Measurements from ENCODE around the gene UBE2V1.

Gene UBE2V1

DNA sequence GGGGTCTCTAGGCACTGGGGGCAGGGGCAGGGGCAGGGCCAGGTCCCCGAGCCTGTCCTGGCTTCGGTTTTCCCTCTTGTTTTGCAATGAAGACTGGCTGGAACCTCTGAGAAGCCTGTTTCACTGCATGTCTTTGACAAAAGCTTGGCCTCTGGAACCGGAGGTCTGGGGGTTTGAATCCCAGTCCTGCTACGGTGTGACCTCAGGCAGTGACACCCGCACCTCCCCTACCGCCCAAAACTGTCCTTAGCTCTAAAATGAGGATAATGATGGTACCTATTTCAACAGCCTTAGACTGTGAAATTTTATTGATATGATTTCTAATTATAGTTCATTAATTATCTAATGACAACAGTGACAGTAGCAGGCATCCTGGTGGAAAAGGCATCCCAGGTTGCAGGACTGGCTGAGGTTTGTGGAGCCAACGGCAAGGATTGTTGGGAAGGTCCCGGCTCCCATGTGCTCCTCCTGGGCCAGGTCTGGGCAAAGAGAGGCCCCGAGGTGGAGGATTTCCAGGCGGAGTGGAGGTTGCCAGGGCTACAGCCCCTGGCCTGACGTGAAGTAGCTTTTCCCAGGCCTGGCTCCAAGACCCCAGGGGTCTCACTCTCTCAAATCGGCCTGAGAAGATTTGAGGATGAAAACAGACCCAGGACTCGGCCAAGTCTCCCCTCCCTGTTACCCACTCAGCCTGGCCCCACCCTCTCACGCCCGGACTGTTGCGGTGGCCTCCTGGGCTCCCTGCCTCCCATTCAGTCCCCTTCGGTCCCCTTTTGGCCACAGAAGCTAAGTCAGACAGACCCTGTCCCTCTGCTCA is 72.3 kb downstream of the UBE2V1 start:
- H3K4me3 ChIP-seq (ENCODE audit: low read depth, low read length), result no peak overlapping the region
- in situ Hi-C loops (cut with HindIII; ENCODE audit: low sequenced_read_pairs), result no loop called here
- DNase-seq (ENCODE audit: low read depth, low spot score), result no peak
- TF ChIP-seq, protein P1, sequence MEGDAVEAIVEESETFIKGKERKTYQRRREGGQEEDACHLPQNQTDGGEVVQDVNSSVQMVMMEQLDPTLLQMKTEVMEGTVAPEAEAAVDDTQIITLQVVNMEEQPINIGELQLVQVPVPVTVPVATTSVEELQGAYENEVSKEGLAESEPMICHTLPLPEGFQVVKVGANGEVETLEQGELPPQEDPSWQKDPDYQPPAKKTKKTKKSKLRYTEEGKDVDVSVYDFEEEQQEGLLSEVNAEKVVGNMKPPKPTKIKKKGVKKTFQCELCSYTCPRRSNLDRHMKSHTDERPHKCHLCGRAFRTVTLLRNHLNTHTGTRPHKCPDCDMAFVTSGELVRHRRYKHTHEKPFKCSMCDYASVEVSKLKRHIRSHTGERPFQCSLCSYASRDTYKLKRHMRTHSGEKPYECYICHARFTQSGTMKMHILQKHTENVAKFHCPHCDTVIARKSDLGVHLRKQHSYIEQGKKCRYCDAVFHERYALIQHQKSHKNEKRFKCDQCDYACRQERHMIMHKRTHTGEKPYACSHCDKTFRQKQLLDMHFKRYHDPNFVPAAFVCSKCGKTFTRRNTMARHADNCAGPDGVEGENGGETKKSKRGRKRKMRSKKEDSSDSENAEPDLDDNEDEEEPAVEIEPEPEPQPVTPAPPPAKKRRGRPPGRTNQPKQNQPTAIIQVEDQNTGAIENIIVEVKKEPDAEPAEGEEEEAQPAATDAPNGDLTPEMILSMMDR (IDR thresholded peaks at IDR 0.05; ENCODE audit: low read depth, low read length), result no peak

DNA sequence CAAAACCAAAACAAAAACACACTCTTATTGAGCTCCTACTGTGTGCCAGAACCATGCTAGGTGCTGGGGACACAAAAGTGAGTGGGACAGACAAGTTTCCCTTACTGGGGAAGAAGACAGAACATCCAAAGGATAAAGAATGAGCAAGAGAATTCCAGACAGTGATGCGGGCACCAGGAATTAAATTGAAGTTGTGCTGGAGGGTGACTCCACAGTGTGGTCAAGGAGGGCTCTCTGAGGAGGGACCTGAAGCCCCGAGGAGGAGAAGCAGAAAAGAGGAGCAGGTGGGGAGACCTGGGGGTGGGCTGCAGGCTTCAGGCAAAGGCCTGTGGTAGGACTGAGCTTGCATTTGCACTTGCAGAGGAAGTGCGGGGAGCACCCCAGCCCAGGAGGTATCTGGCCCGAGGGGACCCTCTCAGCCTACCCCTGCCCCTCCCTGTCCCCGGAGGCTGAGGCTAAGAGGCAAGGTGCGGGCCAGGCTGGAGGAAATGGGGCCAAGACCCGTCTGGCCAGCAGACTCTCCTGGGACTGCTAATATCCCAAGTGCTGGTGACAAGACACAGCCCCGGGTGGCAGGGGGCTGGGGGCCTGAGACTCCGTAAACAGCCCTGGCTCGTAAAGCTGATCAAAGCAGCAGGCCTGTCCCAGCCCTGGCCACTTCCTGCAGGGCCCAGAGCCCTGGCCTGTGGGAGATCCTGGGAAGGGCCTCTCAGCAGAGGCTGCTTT is 73.1 kb downstream of the UBE2V1 start:
- TF ChIP-seq, protein P1 (IDR thresholded peaks at IDR 0.05; ENCODE audit: low read depth, low read length), result no peak
- in situ Hi-C loops (cut with HindIII; ENCODE audit: low sequenced_read_pairs), result no loop called here
- no peak overlapping the region for H3K4me3 ChIP-seq (ENCODE audit: low read depth, low read length)
- DNase-seq (ENCODE audit: low read depth, low spot score), result no peak

DNA sequence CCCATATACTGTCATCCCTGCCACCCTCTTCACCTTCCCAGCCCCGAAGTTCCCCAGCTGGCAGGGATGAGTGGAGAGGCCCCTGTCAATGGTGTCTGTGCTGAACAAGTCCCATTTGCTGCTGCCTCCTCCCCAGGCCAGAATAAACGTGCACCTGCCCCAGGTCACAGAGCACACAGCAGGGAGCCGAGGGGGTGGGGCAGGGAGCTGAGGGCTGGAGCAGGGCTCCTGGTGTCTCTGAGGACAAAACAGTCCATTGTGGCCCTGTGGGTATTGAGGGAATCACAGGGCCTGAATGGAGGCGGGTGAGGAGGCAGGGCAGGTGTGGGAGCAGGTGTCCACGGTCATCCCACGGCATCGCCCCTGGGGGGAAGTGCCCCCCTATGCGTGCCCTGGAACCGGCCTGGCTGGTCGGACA is 74.4 kb downstream of the UBE2V1 start:
- TF ChIP-seq, protein P1 (IDR thresholded peaks at IDR 0.05; ENCODE audit: low read depth, low read length), result no peak
- in situ Hi-C loops (cut with HindIII; ENCODE audit: low sequenced_read_pairs), result no loop called here
- DNase-seq (ENCODE audit: low read depth, low spot score), result no peak
- H3K4me3 ChIP-seq (ENCODE audit: low read depth, low read length), result no peak overlapping the region

DNA sequence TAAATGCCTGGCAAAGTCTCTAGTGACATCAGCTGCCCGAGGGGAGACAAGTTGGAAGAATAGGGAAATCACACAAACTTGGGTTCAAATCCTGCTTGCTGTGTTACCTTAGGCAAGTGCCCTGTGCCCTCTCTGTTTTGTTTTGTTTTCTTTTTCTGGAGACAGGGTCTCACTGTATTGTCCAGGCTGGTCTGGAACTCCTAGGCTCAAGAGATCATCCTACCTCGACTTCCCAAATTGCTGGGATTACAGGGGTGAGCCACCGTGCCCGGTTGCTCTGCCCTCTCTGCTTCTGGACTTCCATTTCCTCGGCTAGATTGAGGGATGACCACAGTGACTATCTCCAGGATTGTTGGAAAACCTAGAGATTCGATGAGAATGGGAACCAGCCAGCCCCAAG is 74.8 kb downstream of the UBE2V1 start:
- in situ Hi-C loops (cut with HindIII; ENCODE audit: low sequenced_read_pairs), result no loop called here
- no peak overlapping the region for H3K4me3 ChIP-seq (ENCODE audit: low read depth, low read length)
- TF ChIP-seq, protein P1 (IDR thresholded peaks at IDR 0.05; ENCODE audit: low read depth, low read length), result no peak
- DNase-seq (ENCODE audit: low read depth, low spot score), result no peak

DNA sequence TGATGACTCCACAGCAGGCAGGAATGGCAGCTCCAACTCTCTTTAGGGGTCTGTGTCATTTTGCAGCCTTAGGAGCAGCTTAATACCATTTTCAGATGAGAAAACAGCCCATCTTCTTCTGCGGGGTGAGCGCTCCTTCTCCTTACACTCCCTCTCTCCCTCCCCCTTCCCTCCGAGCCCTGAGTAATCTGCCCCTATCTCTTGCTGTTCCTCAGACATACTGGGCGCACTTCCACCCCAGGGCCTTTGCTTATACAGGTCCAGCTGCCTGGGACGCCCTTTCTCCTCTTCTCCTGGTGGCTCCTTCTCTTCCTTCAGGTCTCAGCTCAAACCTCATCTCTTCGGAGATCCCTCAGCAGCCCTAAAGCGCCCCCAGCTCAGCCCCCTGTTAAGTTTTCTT is 75.4 kb downstream of the UBE2V1 start:
- H3K4me3 ChIP-seq (ENCODE audit: low read depth, low read length), result no peak overlapping the region
- in situ Hi-C loops (cut with HindIII; ENCODE audit: low sequenced_read_pairs), result no loop called here
- TF ChIP-seq, protein P1 (IDR thresholded peaks at IDR 0.05; ENCODE audit: low read depth, low read length), result no peak
- DNase-seq (ENCODE audit: low read depth, low spot score), result no peak

DNA sequence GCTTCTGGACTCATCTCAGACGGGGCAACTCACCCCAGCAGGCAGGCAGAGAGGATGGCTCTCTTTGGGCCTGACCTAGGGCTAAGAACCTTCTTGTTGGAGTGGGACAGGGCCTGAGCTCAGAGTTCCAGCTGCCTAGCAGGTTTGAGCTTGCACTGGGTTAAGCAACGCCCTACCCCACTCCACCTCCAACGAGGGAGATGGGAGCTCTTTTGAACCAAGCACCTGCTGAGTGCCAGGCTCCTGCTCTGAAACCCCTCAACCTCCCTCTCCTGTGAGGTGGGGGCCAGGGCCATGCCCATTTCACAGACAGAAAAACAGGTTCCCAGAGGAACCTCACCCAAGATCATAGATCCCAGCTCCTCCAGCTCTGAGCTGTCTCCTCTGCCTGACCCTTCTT is 75.8 kb downstream of the UBE2V1 start:
- DNase-seq (ENCODE audit: low read depth, low spot score), result no peak
- in situ Hi-C loops (cut with HindIII; ENCODE audit: low sequenced_read_pairs), result no loop called here
- H3K4me3 ChIP-seq (ENCODE audit: low read depth, low read length), result no peak overlapping the region
- TF ChIP-seq, protein P1 (IDR thresholded peaks at IDR 0.05; ENCODE audit: low read depth, low read length), result no peak
